ENCODE measurements around the gene ERCC2. TPM values are rescaled to one million over a fixed set of nuclear protein-coding genes. Genes with fewer than 3 reads are reported as not detected.

Gene ERCC2
- total and polyA plus RNA-seq, 2 of the 4 experiments (the other 2 are of a cell fraction): 30.6 to 66.5 TPM

GRCh38 chr19:45368127-45368526 is 2.2 kb downstream of the ERCC2 start:
- ChIA-PET POLR2A (ENCODE audit: unreplicated experiment) (no interaction called here), CTCF (interaction anchor here (1.1 kb wide), 1 partner anchor 71 kb away, joined by 3 read pairs; no protein-coding TSS in a partner anchor)
- no peak overlapping the region for H3K14ac ChIP-seq (replicated peaks; ENCODE audit: low read depth, low read length)
- H3K4me1 ChIP-seq (ENCODE audit: control insufficient read depth, insufficient read depth, low read length): peaks cover 4% of the 10 kb centered on the region
- no peak overlapping the region for H2BK15ac ChIP-seq (ENCODE audit: low read depth, low read length)
- dilution Hi-C loops (cut with HindIII; ENCODE audit: low sequenced_read_pairs, unreplicated experiment) (no loop called here), intact Hi-C loops (cut with micrococcal nuclease) (no loop called here), in situ Hi-C loops (cut with MboI; ENCODE audit: low sequenced_read_pairs) (no loop called here)
- 88% methylated on average over 2 of the region's 4 CpGs; no CpG with 5 or more reads in 1 of the 2 experiments for WGBS, 2 experiments (ENCODE audit: extremely low coverage in 2 of 2, insufficient read length in 1 of 2)
- DNase-seq: no peak
- TF ChIP-seq CHD1 (IDR thresholded peaks at IDR 0.05; ENCODE audit: low read depth, low read length) (no peak), RAD21 (IDR thresholded peaks at IDR 0.05; ENCODE audit: low read length) (no peak), RCOR1 (IDR thresholded peaks at IDR 0.05; ENCODE audit: insufficient replicate concordance, low read length) (no peak), FOS (IDR thresholded peaks at IDR 0.05; ENCODE audit: low read depth, low read length) (no peak)
- H2BK20ac ChIP-seq (ENCODE audit: low read depth, low read length): no peak overlapping the region
- H3K4ac ChIP-seq (ENCODE audit: low read depth, low read length): no peak overlapping the region
- no peak overlapping the region for H3K27ac ChIP-seq (ENCODE audit: insufficient read depth, low read length)
- H2AK9ac ChIP-seq (replicated peaks; ENCODE audit: low read depth, low read length, poor library complexity): no peak overlapping the region
- H3K4me2 ChIP-seq (ENCODE audit: low read depth, low read length): no peak overlapping the region
- no peak overlapping the region for H3K23ac ChIP-seq (ENCODE audit: low read depth, low read length)
- H4K8ac ChIP-seq (ENCODE audit: low read depth in 2 of 2, low read length in 2 of 2): no peak overlapping the region
- H3K36me3 ChIP-seq (ENCODE audit: control insufficient read depth, insufficient read depth, low read length): peaks cover 15% of the 10 kb centered on the region
- no peak overlapping the region for H3K4me3 ChIP-seq (ENCODE audit: insufficient read depth, low read depth, low read length)
- no peak overlapping the region for H3K9ac ChIP-seq (ENCODE audit: low read depth, low read length)
- H4K20me1 ChIP-seq (ENCODE audit: insufficient read depth, low read length): no peaks in the 10 kb centered on the region
- no peak overlapping the region for H2BK5ac ChIP-seq (ENCODE audit: low read depth, low read length, poor library complexity, severe bottlenecking)
- H2AFZ ChIP-seq (replicated peaks; ENCODE audit: low read length, poor library complexity): no peak overlapping the region
- no peak for ATAC-seq (ENCODE audit: low read depth)
- H3K27me3 ChIP-seq (ENCODE audit: control insufficient read depth, insufficient read depth, low read length): no peaks in the 10 kb centered on the region
- no TSS peak for BruUV-seq (replicated peaks)
- peaks cover 9% of the 10 kb centered on the region for H3K9me1 ChIP-seq (ENCODE audit: insufficient read depth, low read length)
- no peak overlapping the region for H2AK5ac ChIP-seq (ENCODE audit: low read depth, low read length)
- no peak overlapping the region for H3K18ac ChIP-seq (ENCODE audit: low read depth, low read length)
- H2BK120ac ChIP-seq (ENCODE audit: low read depth, low read length): no peak overlapping the region
- H3K9me3 ChIP-seq (ENCODE audit: control insufficient read depth, insufficient read depth, low read length): no peaks in the 10 kb centered on the region
- H3K79me1 ChIP-seq (ENCODE audit: low read depth in 1 of 2, low read length in 2 of 2): peaks cover 21 to 35% of the 10 kb centered on the region in 2 experiments
- no peak overlapping the region for H4K91ac ChIP-seq (ENCODE audit: insufficient read depth, low read depth, low read length)
- H3K56ac ChIP-seq (ENCODE audit: extremely low read depth, insufficient read depth, low read length): no peak overlapping the region
- H4K5ac ChIP-seq (ENCODE audit: low read depth, low read length): no peak overlapping the region

Measured in IMR-90 (cell line).